HepG2 (cell line): ENCODE measurements around the gene HOXC5. TPM values are rescaled to one million over a fixed set of nuclear protein-coding genes. Genes with fewer than 3 reads are reported as not detected.

Source experiments
- CBX5 ChIP-seq: sonication (generic); formaldehyde crosslinking; IDR thresholded peaks from 2 replicates; pipeline ENCODE4 v1.4.0; 2020; ENCODE audit warnings: missing genetic modification reagents, borderline replicate concordance
- CREB3 ChIP-seq: sonication (generic); formaldehyde crosslinking; IDR thresholded peaks from 2 replicates; pipeline ENCODE4 v1.5.0; 2020; ENCODE audit warnings: missing genetic modification reagents
- CSRNP1 ChIP-seq: sonication (generic); formaldehyde crosslinking; IDR thresholded peaks from 2 replicates; pipeline ENCODE4 v1.8.1; 2023; ENCODE audit warnings: mild to moderate bottlenecking, missing genetic modification reagents
- E2F1 ChIP-seq: sonication (generic); formaldehyde crosslinking; IDR thresholded peaks from 2 replicates; pipeline ENCODE4 v1.5.0; 2020; ENCODE audit warnings: missing genetic modification reagents
- EZH2 ChIP-seq: conservative IDR thresholded peaks from 2 replicates; pipeline ENCODE4 v1.6.1; 2012; ENCODE audit warnings: mild to moderate bottlenecking, low read depth, low read length, moderate library complexity
- GATAD2A ChIP-seq: IDR thresholded peaks from 2 replicates; pipeline ENCODE4 v1.6.1; 2016
- HOXA9 ChIP-seq: sonication (generic); formaldehyde crosslinking; IDR thresholded peaks from 2 replicates; pipeline ENCODE4 v1.8.1; 2022; ENCODE audit warnings: missing genetic modification reagents, mild to moderate bottlenecking, moderate library complexity, borderline replicate concordance
- KDM1A ChIP-seq: IDR thresholded peaks from 2 replicates; pipeline ENCODE4 v1.6.1; 2016; ENCODE audit warnings: missing compliant biosample characterization
- PAX8 ChIP-seq: sonication (generic); formaldehyde crosslinking; IDR thresholded peaks from 2 replicates; pipeline ENCODE4 v1.8.0; 2022; ENCODE audit warnings: mild to moderate bottlenecking, missing genetic modification reagents, borderline replicate concordance
- RELA ChIP-seq: sonication (generic); formaldehyde crosslinking; IDR thresholded peaks from 2 replicates; pipeline ENCODE4 v1.4.0; 2020; ENCODE audit warnings: missing genetic modification reagents
- SP1 ChIP-seq, 2 experiments: fragments of 450-650 bp in 1 of 2; sonication (generic) in 1 of 2; formaldehyde crosslinking in 1 of 2; IDR thresholded peaks; 2 replicates each; pipeline versions ENCODE4 v1.4.0 to v1.6.1; 2016 to 2020; ENCODE audit warnings: missing genetic modification reagents in 1 of 2
- STAG1 ChIP-seq: sonication (generic); formaldehyde crosslinking; IDR thresholded peaks from 2 replicates; pipeline ENCODE4 v1.4.0; 2020; ENCODE audit warnings: missing genetic modification reagents
- THAP7 ChIP-seq: sonication (generic); formaldehyde crosslinking; IDR thresholded peaks from 2 replicates; pipeline ENCODE4 v1.8.1; 2023; ENCODE audit warnings: mild to moderate bottlenecking, missing genetic modification reagents
- THAP8 ChIP-seq: sonication (generic); formaldehyde crosslinking; IDR thresholded peaks from 2 replicates; pipeline ENCODE4 v1.5.1; 2020; ENCODE audit warnings: missing genetic modification reagents, mild to moderate bottlenecking, borderline replicate concordance
- THYN1 ChIP-seq: sonication (generic); formaldehyde crosslinking; IDR thresholded peaks from 2 replicates; pipeline ENCODE4 v1.8.1; 2023; ENCODE audit warnings: low read depth, mild to moderate bottlenecking, moderate library complexity, missing genetic modification reagents, borderline replicate concordance
- ZFP37 ChIP-seq: sonication (generic); formaldehyde crosslinking; IDR thresholded peaks from 2 replicates; pipeline ENCODE4 v1.4.0; 2020; ENCODE audit warnings: missing genetic modification reagents, borderline replicate concordance
- ZNF10 ChIP-seq: sonication (generic); formaldehyde crosslinking; IDR thresholded peaks from 2 replicates; pipeline ENCODE4 v1.4.0; 2020; ENCODE audit warnings: mild to moderate bottlenecking, low read depth, missing genetic modification reagents, borderline replicate concordance
- ZNF335 ChIP-seq: sonication (generic); formaldehyde crosslinking; IDR thresholded peaks from 2 replicates; pipeline ENCODE4 v1.4.0; 2020; ENCODE audit warnings: missing genetic modification reagents
- ZNF343 ChIP-seq: sonication (generic); formaldehyde crosslinking; IDR thresholded peaks from 2 replicates; pipeline ENCODE4 v1.4.0; 2020; ENCODE audit warnings: mild to moderate bottlenecking, missing genetic modification reagents
- ZNF567 ChIP-seq: sonication (generic); formaldehyde crosslinking; IDR thresholded peaks from 2 replicates; pipeline ENCODE4 v1.8.1; 2023; ENCODE audit warnings: mild to moderate bottlenecking, missing genetic modification reagents, borderline replicate concordance
- ZNF607 ChIP-seq: sonication (generic); formaldehyde crosslinking; IDR thresholded peaks from 2 replicates; pipeline ENCODE4 v1.5.1; 2020; ENCODE audit warnings: missing genetic modification reagents, mild to moderate bottlenecking, borderline replicate concordance
- ZNF7 ChIP-seq: IDR thresholded peaks from 2 replicates; pipeline ENCODE4 v1.6.1; 2016; ENCODE audit warnings: missing biosample characterization, missing genetic modification reagents
- ZNF737 ChIP-seq: sonication (generic); formaldehyde crosslinking; IDR thresholded peaks from 2 replicates; pipeline ENCODE4 v1.5.0; 2020; ENCODE audit warnings: missing genetic modification reagents, mild to moderate bottlenecking, borderline replicate concordance
- polyA plus RNA-seq, 8 experiments: library from polyadenylated mRNA; depleted of rRNA in 3 of 8; stranded (reverse) in 7 of 8; unstranded in 1 of 8; fragments of >200 nt; fragmentation: Illumina TruSeq in 4 of 8; extraction: Trizol in 4 of 8; gene quantifications; 2 replicates each; pipeline versions ENCODE4 v1.2.1 to v1.2.3, GENCODE V29; 2011 to 2016; ENCODE audit warnings: low read depth in 4 of 8, missing spikeins in 1 of 8, mixed read lengths in 1 of 8; ENCODE audit not compliant: insufficient read depth in 1 of 8
- total RNA-seq, 5 experiments: library from RNA; depleted of rRNA; stranded (reverse); fragments of >200 nt; fragmentation: Illumina TruSeq; extraction: Trizol; gene quantifications; 2 replicates each; pipeline ENCODE4 v1.2.3, GENCODE V29; 2016; ENCODE audit warnings: low read depth in 1 of 5

Gene HOXC5
- total and polyA plus RNA-seq, 2 of the 13 experiments (the other 11 are each of a cell fraction or from before 2014, with no cell fraction given): not detected

- TF ChIP-seq ZNF343 (CRISPR knock-in tag) (no peak), ZNF335 (CRISPR knock-in tag) (no peak), ZNF607 (0 out of 2 replicates have a peak, but pooled peaks have one; percentile 33), THAP8 (CRISPR knock-in tag) (no peak), ZNF737 (no peak), RELA (CRISPR knock-in tag) (no peak), CSRNP1 (CRISPR knock-in tag) (peak; percentile 64; the same call in 1 of the 2 replicates), THYN1 (CRISPR knock-in tag) (no peak), KDM1A (CRISPR knock-in tag) (no peak), GATAD2A (CRISPR knock-in tag) (no peak), SP1 (IDR thresholded peaks at IDR 0.05) (no peak), SP1 (CRISPR knock-in tag; IDR thresholded peaks at IDR 0.05) (no peak), E2F1 (CRISPR knock-in tag) (no peak), THAP7 (no peak), HOXA9 (no peak), EZH2 (peak; percentile 65; the same call in 1 of the 2 replicates), ZNF10 (CRISPR knock-in tag) (no peak), STAG1 (no peak), CREB3 (CRISPR knock-in tag) (no peak), ZNF567 (CRISPR knock-in tag) (no peak), ZNF7 (CRISPR knock-in tag) (no peak), CBX5 (CRISPR knock-in tag) (no peak), PAX8 (no peak), ZFP37 (CRISPR knock-in tag) (no peak)
These were observed 32.4 kb upstream of the HOXC5 start, which contains the start of gene HOXC9 (continued) for GRCh38 chr12:54000116-54001114.
